SK-N-MC (cell line): ENCODE results near the gene ACTG1.
A peak's percentile ranks its signal among the peaks of the same experiment; 100 is the strongest.

ENCODE experiments used
- DNase-seq: peaks from one replicate; pipeline ENCODE4 v3.0.0-alpha.2; 2011; ENCODE audit warnings: low read depth, low spot score
- H3K27ac ChIP-seq: fragments of 200-600 bp; sonication (generic); 2 replicates; pipeline ENCODE4 v1.5.1; 2016; ENCODE audit warnings: mixed run types
- H3K36me3 ChIP-seq: fragments of 200-600 bp; sonication (generic); 2 replicates; pipeline ENCODE4 v1.6.1; 2017; ENCODE audit warnings: antibody characterized with exemption, low read length, mixed read lengths; ENCODE audit not compliant: insufficient read depth
- H3K4me3 ChIP-seq: fragments of 200-600 bp; sonication (generic); 2 replicates; pipeline ENCODE4 v1.5.1; 2016
- H3K9ac ChIP-seq: fragments of 200-600 bp; sonication (generic); 2 replicates; pipeline ENCODE4 v1.8.0; 2017; ENCODE audit warnings: mixed run types, mixed read lengths; ENCODE audit not compliant: insufficient read length
- H3K9me3 ChIP-seq: fragments of 200-600 bp; sonication (generic); 2 replicates; pipeline ENCODE4 v1.6.1; 2017; ENCODE audit warnings: low read depth, mild to moderate bottlenecking, antibody characterized with exemption, low read length, moderate library complexity, mixed read lengths
- EZH2 ChIP-seq: fragments of 200-600 bp; sonication (generic); IDR thresholded peaks from one replicate; pipeline ENCODE4 v1.6.1; 2017; ENCODE audit warnings: antibody characterized with exemption
- FOXP2 ChIP-seq: optimal IDR thresholded peaks from 2 replicates; pipeline ENCODE3; 2011; ENCODE audit warnings: mild to moderate bottlenecking, moderate library complexity; ENCODE audit not compliant: insufficient read depth; ENCODE audit errors: extremely low read length, control extremely low read depth
- POLR2AphosphoS5 ChIP-seq: IDR thresholded peaks from 2 replicates; pipeline ENCODE4 v1.6.1; 2012; ENCODE audit warnings: mild to moderate bottlenecking, low read depth, low read length, borderline replicate concordance

Gene ACTG1

GRCh38 chr17:81510785-81511553, 1.6 kb downstream of the ACTG1 start:
- no peak for DNase-seq
- H3K27ac ChIP-seq, result peak overlapping the region; percentile 0; the same call in 1 of the 2 replicates
- no peaks in the 10 kb centered on the region for H3K9me3 ChIP-seq
- H3K9ac ChIP-seq, result peak overlapping the region; percentile 98
- no peak for TF ChIP-seq FOXP2
- no peak for TF ChIP-seq EZH2
- no peak; the same call in 1 of the 2 replicates for TF ChIP-seq POLR2AphosphoS5
- peak overlapping the region; percentile 92 for H3K4me3 ChIP-seq
- H3K36me3 ChIP-seq, result peaks cover 37% of the 10 kb centered on the region

GRCh38 chr17:81509972-81510784, 2.4 kb downstream of the ACTG1 start:
- peak overlapping the region; percentile 3 for H3K27ac ChIP-seq
- peaks cover 37% of the 10 kb centered on the region for H3K36me3 ChIP-seq
- H3K9me3 ChIP-seq, result no peaks in the 10 kb centered on the region
- peak overlapping the region; percentile 92 for H3K4me3 ChIP-seq
- H3K9ac ChIP-seq, result peak overlapping the region; percentile 98
- DNase-seq, result no peak
- TF ChIP-seq FOXP2, result no peak
- no peak for TF ChIP-seq EZH2
- TF ChIP-seq POLR2AphosphoS5, result no peak

GRCh38 chr17:81509207-81509971, 3.2 kb downstream of the ACTG1 start:
- Histone ChIP-seq H3K4me3 (peak overlapping the region; percentile 92), H3K36me3 (peaks cover 37% of the 10 kb centered on the region), H3K9me3 (no peaks in the 10 kb centered on the region), H3K9ac (peak overlapping the region; percentile 98), H3K27ac (peak overlapping the region; percentile 3; the same call in 1 of the 2 replicates)
- TF ChIP-seq EZH2, result no peak
- no peak for TF ChIP-seq FOXP2
- no peak; the same call in 1 of the 2 replicates for TF ChIP-seq POLR2AphosphoS5
- DNase-seq, result no peak

GRCh38 chr17:81508639-81509206, 3.9 kb downstream of the ACTG1 start:
- TF ChIP-seq POLR2AphosphoS5 (peak; percentile 47), EZH2 (no peak)
- no peaks in the 10 kb centered on the region for H3K9me3 ChIP-seq
- no peak for DNase-seq
- H3K27ac ChIP-seq, result no peak overlapping the region; the same call in 1 of the 2 replicates
- H3K4me3 ChIP-seq, result peak overlapping the region; percentile 92; the same call in 1 of the 2 replicates
- no peak overlapping the region for H3K9ac ChIP-seq
- H3K36me3 ChIP-seq, result peaks cover 37% of the 10 kb centered on the region

- Histone ChIP-seq H3K36me3 (peaks cover 1% of the 10 kb centered on the region; the same call in 1 of the 2 replicates), H3K27ac (no peak overlapping the region), H3K4me3 (no peak overlapping the region), H3K9ac (no peak overlapping the region), H3K9me3 (no peaks in the 10 kb centered on the region)
- no peak for DNase-seq
- no peak for TF ChIP-seq EZH2
- no peak for TF ChIP-seq FOXP2
- TF ChIP-seq POLR2AphosphoS5, result no peak
Observed at GRCh38 chr17:81503619-81504018, 9.0 kb downstream of the ACTG1 start.

- Histone ChIP-seq H3K36me3 (no peaks in the 10 kb centered on the region), H3K9ac (no peak overlapping the region), H3K4me3 (no peak overlapping the region), H3K27ac (no peak overlapping the region), H3K9me3 (no peaks in the 10 kb centered on the region)
- DNase-seq, result no peak
- TF ChIP-seq EZH2 (no peak), FOXP2 (no peak), POLR2AphosphoS5 (no peak)
Observed at GRCh38 chr17:81502471-81503017, 10.1 kb downstream of the ACTG1 start.

- TF ChIP-seq EZH2, result no peak
- no peak for TF ChIP-seq POLR2AphosphoS5
- TF ChIP-seq FOXP2, result no peak
- peak overlapping the region; percentile 13; the same call in 1 of the 2 replicates for H3K27ac ChIP-seq
- H3K36me3 ChIP-seq, result no peaks in the 10 kb centered on the region
- no peak overlapping the region for H3K4me3 ChIP-seq
- H3K9ac ChIP-seq, result no peak overlapping the region
- DNase-seq, result no peak
- H3K9me3 ChIP-seq, result no peaks in the 10 kb centered on the region
Observed at GRCh38 chr17:81500047-81500446, 12.6 kb downstream of the ACTG1 start.

- peak overlapping the region; percentile 13; the same call in 1 of the 2 replicates for H3K27ac ChIP-seq
- TF ChIP-seq EZH2 (no peak), POLR2AphosphoS5 (no peak), FOXP2 (no peak)
- no peaks in the 10 kb centered on the region for H3K36me3 ChIP-seq
- H3K9ac ChIP-seq, result no peak overlapping the region
- no peak for DNase-seq
- H3K9me3 ChIP-seq, result no peaks in the 10 kb centered on the region
- H3K4me3 ChIP-seq, result no peak overlapping the region
Observed at GRCh38 chr17:81499601-81499970, 13.0 kb downstream of the ACTG1 start.
